ENCODE measurements around the gene NRP1. TPM values are rescaled to one million over a fixed set of nuclear protein-coding genes. Genes with fewer than 3 reads are reported as not detected.
A peak's percentile ranks its signal among the peaks of the same experiment; 100 is the strongest.

Gene NRP1
- polyA plus RNA-seq, 1 of the 3 experiments (the other 2 are of a cell fraction) = 129 TPM

DNA sequence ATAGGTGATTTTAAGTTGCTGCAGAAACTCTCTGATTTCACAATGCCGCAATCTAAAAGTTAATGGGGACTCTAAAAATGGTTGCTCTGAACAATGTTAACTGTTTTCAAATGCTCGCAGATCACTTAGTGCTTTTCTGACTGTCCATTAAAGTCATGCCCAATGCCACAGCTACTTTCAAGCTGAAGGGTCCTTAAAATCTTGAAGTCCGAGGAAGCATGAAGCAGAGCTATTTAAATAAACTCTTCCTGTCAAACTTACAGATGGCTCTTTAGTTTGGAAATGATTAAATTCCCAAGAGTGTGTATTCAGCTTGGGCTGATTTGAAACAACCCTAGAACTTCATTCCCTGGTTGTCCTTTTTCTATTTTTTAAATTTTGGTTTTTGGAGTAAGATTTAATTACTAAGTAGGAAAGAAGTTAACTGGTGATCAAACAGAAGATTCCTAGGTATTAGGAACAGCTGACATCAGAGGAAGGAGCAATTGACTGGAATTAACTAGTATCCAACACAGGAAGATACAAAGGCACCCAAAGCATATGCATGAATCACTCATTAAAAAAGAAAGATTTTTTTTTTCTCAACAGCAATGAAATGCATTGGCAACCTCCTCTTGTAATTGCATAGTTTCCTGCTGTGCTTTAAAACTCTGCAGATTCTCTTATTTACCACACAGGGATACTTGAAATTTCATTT is 105.1 kb downstream of the NRP1 start:
- Histone ChIP-seq H3K79me2 (ENCODE audit: insufficient read depth) (peaks cover 71% of the 10 kb centered on the region), H3K27me3 (ENCODE audit: insufficient read depth) (no peaks in the 10 kb centered on the region), H2AFZ (ENCODE audit: low read depth) (no peak overlapping the region), H3K4me3 (ENCODE audit: low read depth in 2 of 2, low read length in 1 of 2) (no peak overlapping the region), H3F3A (replicated peaks; ENCODE audit: insufficient read depth) (peaks cover 14% of the 10 kb centered on the region), H4K20me1 (ENCODE audit: insufficient read depth) (no peaks in the 10 kb centered on the region), H3K9me3 (no peaks in the 10 kb centered on the region), H3K36me3 (replicated peaks in 1 of 2; ENCODE audit: control insufficient read depth in 1 of 2, insufficient read depth in 2 of 2, low read length in 1 of 2) (peaks cover 13 to 64% of the 10 kb centered on the region in 2 experiments), H3K9ac (peak overlapping the region; percentile 10; the same call in 1 of the 2 replicates), H3K9me2 (no peaks in the 10 kb centered on the region), H3K4me1 (ENCODE audit: control insufficient read depth in 1 of 2, insufficient read depth in 2 of 2, low read depth in 1 of 2, low read length in 1 of 2) (peaks cover 2 to 26% of the 10 kb centered on the region in 2 experiments; a peak in 3 of 4 replicates), H3K4me2 (peak overlapping the region; percentile 16; the same call in 1 of the 2 replicates), H3K27ac (ENCODE audit: low read depth in 2 of 2, low read length in 1 of 2) (peak overlapping the region; percentile 58 to 74; a peak in 3 of 4 replicates)
- no peak for DNase-seq
- ChIA-PET CTCF (no interaction called here), POLR2A (no interaction called here)
- WGBS (ENCODE audit: low lambda C conversion rate) = 87% methylated on average over 3 of the region's 3 CpGs
- no peak for TF ChIP-seq FOXJ3 (CRISPR knock-in tag; IDR thresholded peaks at IDR 0.05)
- TF ChIP-seq CHD2 (IDR thresholded peaks at IDR 0.05; ENCODE audit: low read length, partially characterized antibody) = no peak
- no peak for TF ChIP-seq GABPA (IDR thresholded peaks at IDR 0.05; ENCODE audit: low read depth)
- TF ChIP-seq, protein P1, sequence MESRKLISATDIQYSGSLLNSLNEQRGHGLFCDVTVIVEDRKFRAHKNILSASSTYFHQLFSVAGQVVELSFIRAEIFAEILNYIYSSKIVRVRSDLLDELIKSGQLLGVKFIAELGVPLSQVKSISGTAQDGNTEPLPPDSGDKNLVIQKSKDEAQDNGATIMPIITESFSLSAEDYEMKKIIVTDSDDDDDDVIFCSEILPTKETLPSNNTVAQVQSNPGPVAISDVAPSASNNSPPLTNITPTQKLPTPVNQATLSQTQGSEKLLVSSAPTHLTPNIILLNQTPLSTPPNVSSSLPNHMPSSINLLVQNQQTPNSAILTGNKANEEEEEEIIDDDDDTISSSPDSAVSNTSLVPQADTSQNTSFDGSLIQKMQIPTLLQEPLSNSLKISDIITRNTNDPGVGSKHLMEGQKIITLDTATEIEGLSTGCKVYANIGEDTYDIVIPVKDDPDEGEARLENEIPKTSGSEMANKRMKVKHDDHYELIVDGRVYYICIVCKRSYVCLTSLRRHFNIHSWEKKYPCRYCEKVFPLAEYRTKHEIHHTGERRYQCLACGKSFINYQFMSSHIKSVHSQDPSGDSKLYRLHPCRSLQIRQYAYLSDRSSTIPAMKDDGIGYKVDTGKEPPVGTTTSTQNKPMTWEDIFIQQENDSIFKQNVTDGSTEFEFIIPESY (IDR thresholded peaks at IDR 0.05; ENCODE audit: borderline replicate concordance, low read depth) = no peak
- TF ChIP-seq JUND (IDR thresholded peaks at IDR 0.05) = peak; percentile 45
- peak; percentile 48; the same call in 1 of the 2 replicates for TF ChIP-seq FOSL2 (IDR thresholded peaks at IDR 0.05; ENCODE audit: borderline replicate concordance, low read depth)
- TF ChIP-seq POLR2AphosphoS5 (IDR thresholded peaks at IDR 0.05; ENCODE audit: low read depth, low read length) = no peak
- peak; percentile 33; the same call in 1 of the 2 replicates for TF ChIP-seq TCF12 (IDR thresholded peaks at IDR 0.05)

DNA sequence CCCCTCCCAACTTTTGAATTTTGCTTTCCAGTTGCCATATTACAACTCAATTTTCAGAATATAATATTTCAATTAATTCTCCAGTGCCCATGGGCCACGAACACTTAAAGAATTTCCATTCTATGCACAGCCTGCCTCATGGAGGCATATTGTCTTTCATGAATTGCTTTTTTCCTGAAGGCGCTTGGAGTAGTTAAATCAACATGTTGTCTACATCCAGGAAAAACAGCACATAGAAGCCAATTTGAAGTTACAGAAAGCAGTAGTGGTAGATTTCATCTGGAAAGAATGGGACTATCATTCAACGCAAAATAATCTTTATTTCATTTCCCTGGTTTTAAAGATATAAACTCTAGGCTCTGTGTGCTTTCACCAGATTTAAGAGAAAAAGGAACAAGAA is 106.0 kb downstream of the NRP1 start:
- peaks cover 69% of the 10 kb centered on the region for H3K79me2 ChIP-seq (ENCODE audit: insufficient read depth)
- H3K4me1 ChIP-seq (ENCODE audit: control insufficient read depth in 1 of 2, insufficient read depth in 2 of 2, low read depth in 1 of 2, low read length in 1 of 2) = peaks cover 2 to 19% of the 10 kb centered on the region in 2 experiments; a peak in 3 of 4 replicates
- no peak for TF ChIP-seq FOSL2 (IDR thresholded peaks at IDR 0.05; ENCODE audit: borderline replicate concordance, low read depth)
- no peak for TF ChIP-seq MEF2A (IDR thresholded peaks at IDR 0.05; ENCODE audit: borderline replicate concordance, low read depth)
- TF ChIP-seq, protein P1 (IDR thresholded peaks at IDR 0.05; ENCODE audit: borderline replicate concordance, low read depth) = no peak
- TF ChIP-seq, protein P2, sequence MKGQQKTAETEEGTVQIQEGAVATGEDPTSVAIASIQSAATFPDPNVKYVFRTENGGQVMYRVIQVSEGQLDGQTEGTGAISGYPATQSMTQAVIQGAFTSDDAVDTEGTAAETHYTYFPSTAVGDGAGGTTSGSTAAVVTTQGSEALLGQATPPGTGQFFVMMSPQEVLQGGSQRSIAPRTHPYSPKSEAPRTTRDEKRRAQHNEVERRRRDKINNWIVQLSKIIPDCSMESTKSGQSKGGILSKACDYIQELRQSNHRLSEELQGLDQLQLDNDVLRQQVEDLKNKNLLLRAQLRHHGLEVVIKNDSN (IDR thresholded peaks at IDR 0.05; ENCODE audit: borderline replicate concordance, low read depth) = no peak
- TF ChIP-seq, protein P3, sequence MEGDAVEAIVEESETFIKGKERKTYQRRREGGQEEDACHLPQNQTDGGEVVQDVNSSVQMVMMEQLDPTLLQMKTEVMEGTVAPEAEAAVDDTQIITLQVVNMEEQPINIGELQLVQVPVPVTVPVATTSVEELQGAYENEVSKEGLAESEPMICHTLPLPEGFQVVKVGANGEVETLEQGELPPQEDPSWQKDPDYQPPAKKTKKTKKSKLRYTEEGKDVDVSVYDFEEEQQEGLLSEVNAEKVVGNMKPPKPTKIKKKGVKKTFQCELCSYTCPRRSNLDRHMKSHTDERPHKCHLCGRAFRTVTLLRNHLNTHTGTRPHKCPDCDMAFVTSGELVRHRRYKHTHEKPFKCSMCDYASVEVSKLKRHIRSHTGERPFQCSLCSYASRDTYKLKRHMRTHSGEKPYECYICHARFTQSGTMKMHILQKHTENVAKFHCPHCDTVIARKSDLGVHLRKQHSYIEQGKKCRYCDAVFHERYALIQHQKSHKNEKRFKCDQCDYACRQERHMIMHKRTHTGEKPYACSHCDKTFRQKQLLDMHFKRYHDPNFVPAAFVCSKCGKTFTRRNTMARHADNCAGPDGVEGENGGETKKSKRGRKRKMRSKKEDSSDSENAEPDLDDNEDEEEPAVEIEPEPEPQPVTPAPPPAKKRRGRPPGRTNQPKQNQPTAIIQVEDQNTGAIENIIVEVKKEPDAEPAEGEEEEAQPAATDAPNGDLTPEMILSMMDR (IDR thresholded peaks at IDR 0.05) = no peak
- TF ChIP-seq SIN3A (IDR thresholded peaks at IDR 0.05; ENCODE audit: borderline replicate concordance, low read depth, low read length) = no peak
- no peak for TF ChIP-seq POLR2AphosphoS5 (IDR thresholded peaks at IDR 0.05; ENCODE audit: low read depth, low read length)
- no peak for TF ChIP-seq ELF1 (IDR thresholded peaks at IDR 0.05)
- no peak for TF ChIP-seq EZH2phosphoT487 (IDR thresholded peaks at IDR 0.05; ENCODE audit: borderline replicate concordance, low read depth)
- no peak for TF ChIP-seq RCOR1 (IDR thresholded peaks at IDR 0.05; ENCODE audit: low read length)

More for the DNA sequence above, 106.0 kb downstream of the NRP1 start:
- 97% methylated on average over 3 of the region's 3 CpGs for WGBS (ENCODE audit: low lambda C conversion rate)
- Histone ChIP-seq H3K9me2 (no peaks in the 10 kb centered on the region), H3K4me2 (no peak overlapping the region), H3F3A (replicated peaks; ENCODE audit: insufficient read depth) (peaks cover 14% of the 10 kb centered on the region), H2AFZ (ENCODE audit: low read depth) (no peak overlapping the region), H3K9me3 (no peaks in the 10 kb centered on the region), H4K20me1 (ENCODE audit: insufficient read depth) (no peaks in the 10 kb centered on the region), H3K27ac (ENCODE audit: low read depth in 2 of 2, low read length in 1 of 2) (no peak overlapping the region), H3K4me3 (ENCODE audit: low read depth in 2 of 2, low read length in 1 of 2) (no peak overlapping the region), H3K9ac (no peak overlapping the region), H3K36me3 (replicated peaks in 1 of 2; ENCODE audit: control insufficient read depth in 1 of 2, insufficient read depth in 2 of 2, low read length in 1 of 2) (peaks cover 18 to 67% of the 10 kb centered on the region in 2 experiments), H3K27me3 (ENCODE audit: insufficient read depth) (no peaks in the 10 kb centered on the region)
- POLR2A ChIA-PET = no interaction called here
- no peak for DNase-seq
- CTCF ChIA-PET = no interaction called here

Data from SK-N-SH (cell line).